GM21825 (cell line): Measurements from ENCODE around the gene MUC16.
"Not testable (repeated sequence)": the region's sequence is repeated elsewhere in the genome, so short reads cannot be mapped to it uniquely, and the experiment has no call there.

ENCODE experiments used
- ATAC-seq: cut with Tn5 transposase; IDR thresholded peaks from one replicate; pipeline ENCODE4 v1.9.1; 2021; ENCODE audit warnings: mild to moderate bottlenecking, moderate library complexity; ENCODE audit not compliant: unreplicated experiment

The MUC16 gene

GRCh38 chr19:9009935-9010651 lies at the start of gene MUC16:
Gene MUC16, minus strand, starts transcription at chr19:9010409.
- no peak for ATAC-seq

GRCh38 chr19:9058905-9059667 lies 48.9 kb upstream of the MUC16 start:
- ATAC-seq, result no peak

GRCh38 chr19:9057505-9058258 lies 47.5 kb upstream of the MUC16 start:
- ATAC-seq, result no peak

- not testable (repeated sequence) for ATAC-seq
These were observed 45.9 kb upstream of the MUC16 start for GRCh38 chr19:9056131-9056530.

- no peak for ATAC-seq
These were observed 44.6 kb upstream of the MUC16 start for GRCh38 chr19:9054765-9055164.

- no peak for ATAC-seq
These were observed 44.0 kb upstream of the MUC16 start for GRCh38 chr19:9054207-9054606.

GRCh38 chr19:9053674-9054073 lies 43.5 kb upstream of the MUC16 start:
- ATAC-seq, result not testable (repeated sequence)

- ATAC-seq, result no peak
These were observed 42.7 kb upstream of the MUC16 start for GRCh38 chr19:9052894-9053293.

- no peak for ATAC-seq
These were observed 36.5 kb upstream of the MUC16 start for GRCh38 chr19:9046694-9047093.

- ATAC-seq, result no peak
These were observed 34.2 kb upstream of the MUC16 start for GRCh38 chr19:9044449-9044848.

GRCh38 chr19:9043524-9043923 lies 33.3 kb upstream of the MUC16 start:
- no peak for ATAC-seq

GRCh38 chr19:9041023-9041422 lies 30.8 kb upstream of the MUC16 start:
- ATAC-seq, result no peak

- no peak for ATAC-seq
These were observed 29.9 kb upstream of the MUC16 start for GRCh38 chr19:9040131-9040530.

GRCh38 chr19:9039728-9040127 lies 29.5 kb upstream of the MUC16 start:
- no peak for ATAC-seq

GRCh38 chr19:9037400-9038062 lies 27.3 kb upstream of the MUC16 start:
- ATAC-seq, result no peak

GRCh38 chr19:9032136-9032631 lies 22.0 kb upstream of the MUC16 start:
- no peak for ATAC-seq

GRCh38 chr19:9018163-9018875 lies 8.1 kb upstream of the MUC16 start:
- ATAC-seq, result no peak

GRCh38 chr19:9014803-9015202 lies 4.6 kb upstream of the MUC16 start:
- ATAC-seq, result no peak

- no peak for ATAC-seq
These were observed 3.8 kb upstream of the MUC16 start for GRCh38 chr19:9013988-9014387.

- ATAC-seq, result no peak
These were observed 1.7 kb upstream of the MUC16 start for GRCh38 chr19:9011875-9012274.
